ENCODE measurements around the gene SF3B4. TPM values are rescaled to one million over a fixed set of nuclear protein-coding genes. Genes with fewer than 3 reads are reported as not detected.
A peak's percentile ranks its signal among the peaks of the same experiment; 100 is the strongest.
"Not testable (repeated sequence)": the region's sequence is repeated elsewhere in the genome, so short reads cannot be mapped to it uniquely, and the experiment has no call there.

SF3B4 gene
- total RNA-seq, 4 donors from 2014 or later: 4.4 to 17.4 (median 8.1) TPM

- no peak for DNase-seq
- intact Hi-C loops (cut with DNase I; ENCODE audit: low total_unique reads): loop anchor here (1.0 to 2.0 kb wide), 2 partner anchors 38 to 50 kb away; partner anchors contain the start of gene SF3B4
- peaks cover 15 to 16% of the 10 kb centered on the region in 2 donors for H3K4me1 ChIP-seq
- H3K36me3 ChIP-seq: no peaks in the 10 kb centered on the region
- in situ Hi-C loops (cut with MboI; ENCODE audit: low sequenced_read_pairs in 4 of 4): no loop called here
- peak overlapping the region; percentile 64 to 87 (median 81) for H3K4me3 ChIP-seq
- no peaks in the 10 kb centered on the region for H3K27me3 ChIP-seq
- no peak for TF ChIP-seq CTCF (IDR thresholded peaks at IDR 0.05 in 4 of 5, conservative IDR thresholded peaks at IDR 0.05 in 1 of 5)
- TF ChIP-seq POLR2A (IDR thresholded peaks at IDR 0.05): no peak
- peak overlapping the region; percentile 95 to 99 (median 98) for H3K27ac ChIP-seq
- no peak for ATAC-seq
- H3K9me3 ChIP-seq: no peaks in the 10 kb centered on the region
Observed at GRCh38 chr1:149888999-149889289, 38.7 kb downstream of the SF3B4 start.

GRCh38 chr1:149888247-149888998, 39.2 kb downstream of the SF3B4 start:
- DNase-seq: peak; percentile 66 to 85
- intact Hi-C loops (cut with DNase I; ENCODE audit: low total_unique reads) (loop anchor here (1.0 to 2.0 kb wide), 2 partner anchors 39 to 50 kb away; partner anchors contain the start of gene SF3B4), in situ Hi-C loops (cut with MboI; ENCODE audit: low sequenced_read_pairs in 4 of 4) (no loop called here)
- Histone ChIP-seq H3K4me1 (peaks cover 20 to 21% of the 10 kb centered on the region in 2 donors), H3K4me3 (peak overlapping the region; percentile 64 to 87 (median 81)), H3K36me3 (no peaks in the 10 kb centered on the region), H3K27ac (peak overlapping the region; percentile 95 to 99 (median 98)), H3K9me3 (no peaks in the 10 kb centered on the region), H3K27me3 (no peaks in the 10 kb centered on the region)
- ATAC-seq: peak; percentile 27 to 39
- TF ChIP-seq POLR2A (IDR thresholded peaks at IDR 0.05) (no peak), CTCF (IDR thresholded peaks at IDR 0.05 in 4 of 5, conservative IDR thresholded peaks at IDR 0.05 in 1 of 5) (peak; percentile 41 to 62 (median 59))

GRCh38 chr1:149887456-149888246, 40.0 kb downstream of the SF3B4 start:
- ATAC-seq: peak; percentile 80 to 84
- in situ Hi-C loops (cut with MboI; ENCODE audit: low sequenced_read_pairs in 4 of 4): no loop called here
- peak; percentile 92 for DNase-seq

GRCh38 chr1:149887196-149887455, 40.5 kb downstream of the SF3B4 start:
- H3K27me3 ChIP-seq; in situ Hi-C loops (cut with MboI; ENCODE audit: low sequenced_read_pairs in 4 of 4): not testable (repeated sequence)

More at GRCh38 chr1:149887456-149888246, 40.0 kb downstream of the SF3B4 start:
- peak overlapping the region; percentile 64 to 87 (median 81) for H3K4me3 ChIP-seq
- no peaks in the 10 kb centered on the region for H3K9me3 ChIP-seq
- TF ChIP-seq CTCF (IDR thresholded peaks at IDR 0.05 in 4 of 5, conservative IDR thresholded peaks at IDR 0.05 in 1 of 5): peak in 1 of 5 experiments; percentile 24
- TF ChIP-seq POLR2A (IDR thresholded peaks at IDR 0.05): peak; percentile 70 to 88
- H3K36me3 ChIP-seq: no peaks in the 10 kb centered on the region
- peak overlapping the region; percentile 95 to 99 (median 98) for H3K27ac ChIP-seq
- H3K27me3 ChIP-seq: no peaks in the 10 kb centered on the region
- H3K4me1 ChIP-seq: peaks cover 22% of the 10 kb centered on the region in 2 donors
- intact Hi-C loops (cut with DNase I; ENCODE audit: low total_unique reads): loop anchor here (1.0 to 2.0 kb wide), 2 partner anchors 40 to 51 kb away; partner anchors contain the start of gene SF3B4

More at GRCh38 chr1:149887196-149887455, 40.5 kb downstream of the SF3B4 start:
- Histone ChIP-seq H3K4me3 (peak overlapping the region; percentile 64 to 87 (median 81)), H3K4me1 (peaks cover 22% of the 10 kb centered on the region in 2 donors), H3K27ac (peak overlapping the region; percentile 95 to 99 (median 98))
- H3K9me3 ChIP-seq; DNase-seq; intact Hi-C loops (cut with DNase I; ENCODE audit: low total_unique reads); H3K36me3 ChIP-seq; ATAC-seq: not testable (repeated sequence)

Data from gastrocnemius medialis (tissue), 4 donors.